ENCODE measurements around the gene FAM9A.

GRCh38 chrX:8815460-8816065 lies 14.4 kb upstream of the FAM9A start:
- TF ChIP-seq GATA3 (IDR thresholded peaks at IDR 0.05; ENCODE audit: low read depth, low read length) (no peak), GATA2 (IDR thresholded peaks at IDR 0.05; ENCODE audit: low read depth, low read length) (no peak)

Data from SH-SY5Y (cell line).